ENCODE data around the gene IDE. TPM values are rescaled to one million over a fixed set of nuclear protein-coding genes. Genes with fewer than 3 reads are reported as not detected.

The IDE gene
- total and polyA plus RNA-seq, 9 of the 15 experiments (the other 6 are each of a cell fraction or from before 2014, with no cell fraction given), result 10.2 to 50.6 (median 33.2) TPM

DNA sequence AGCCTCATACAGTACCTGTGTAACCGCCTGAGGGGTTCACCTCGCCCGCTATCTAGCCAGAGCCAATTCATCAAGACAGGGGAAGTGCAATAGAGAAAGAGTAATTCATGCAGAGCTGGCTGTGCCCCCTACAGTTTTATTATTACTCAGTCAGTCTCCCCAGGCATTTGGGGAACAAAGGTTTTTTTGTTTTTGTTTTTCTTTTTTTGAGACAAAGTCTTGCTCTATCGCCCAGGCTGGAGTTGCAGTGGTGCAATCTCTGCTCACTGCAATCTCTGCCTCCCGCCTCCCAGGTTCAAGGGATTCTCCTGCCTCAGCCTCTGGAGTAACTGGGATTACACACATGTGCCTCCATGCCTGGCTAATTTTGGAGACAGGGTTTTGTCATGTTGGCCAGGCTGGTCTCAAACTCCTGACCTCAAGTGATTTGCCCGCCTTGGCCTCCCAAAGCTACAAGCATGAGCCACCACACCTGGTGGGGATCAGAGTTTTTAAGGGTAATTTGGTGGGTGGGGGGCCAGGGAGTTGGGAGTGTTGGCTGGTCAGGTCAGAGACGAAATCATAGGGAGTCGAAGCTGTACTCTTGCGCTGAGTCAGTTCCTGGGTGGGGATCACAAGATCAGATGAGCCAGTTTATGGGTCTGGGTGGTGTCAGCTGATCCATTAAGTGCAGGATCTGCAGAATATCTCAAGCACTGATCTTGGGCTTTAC lies 166.4 kb downstream of the IDE start (continued):
- TF ChIP-seq, protein P1, sequence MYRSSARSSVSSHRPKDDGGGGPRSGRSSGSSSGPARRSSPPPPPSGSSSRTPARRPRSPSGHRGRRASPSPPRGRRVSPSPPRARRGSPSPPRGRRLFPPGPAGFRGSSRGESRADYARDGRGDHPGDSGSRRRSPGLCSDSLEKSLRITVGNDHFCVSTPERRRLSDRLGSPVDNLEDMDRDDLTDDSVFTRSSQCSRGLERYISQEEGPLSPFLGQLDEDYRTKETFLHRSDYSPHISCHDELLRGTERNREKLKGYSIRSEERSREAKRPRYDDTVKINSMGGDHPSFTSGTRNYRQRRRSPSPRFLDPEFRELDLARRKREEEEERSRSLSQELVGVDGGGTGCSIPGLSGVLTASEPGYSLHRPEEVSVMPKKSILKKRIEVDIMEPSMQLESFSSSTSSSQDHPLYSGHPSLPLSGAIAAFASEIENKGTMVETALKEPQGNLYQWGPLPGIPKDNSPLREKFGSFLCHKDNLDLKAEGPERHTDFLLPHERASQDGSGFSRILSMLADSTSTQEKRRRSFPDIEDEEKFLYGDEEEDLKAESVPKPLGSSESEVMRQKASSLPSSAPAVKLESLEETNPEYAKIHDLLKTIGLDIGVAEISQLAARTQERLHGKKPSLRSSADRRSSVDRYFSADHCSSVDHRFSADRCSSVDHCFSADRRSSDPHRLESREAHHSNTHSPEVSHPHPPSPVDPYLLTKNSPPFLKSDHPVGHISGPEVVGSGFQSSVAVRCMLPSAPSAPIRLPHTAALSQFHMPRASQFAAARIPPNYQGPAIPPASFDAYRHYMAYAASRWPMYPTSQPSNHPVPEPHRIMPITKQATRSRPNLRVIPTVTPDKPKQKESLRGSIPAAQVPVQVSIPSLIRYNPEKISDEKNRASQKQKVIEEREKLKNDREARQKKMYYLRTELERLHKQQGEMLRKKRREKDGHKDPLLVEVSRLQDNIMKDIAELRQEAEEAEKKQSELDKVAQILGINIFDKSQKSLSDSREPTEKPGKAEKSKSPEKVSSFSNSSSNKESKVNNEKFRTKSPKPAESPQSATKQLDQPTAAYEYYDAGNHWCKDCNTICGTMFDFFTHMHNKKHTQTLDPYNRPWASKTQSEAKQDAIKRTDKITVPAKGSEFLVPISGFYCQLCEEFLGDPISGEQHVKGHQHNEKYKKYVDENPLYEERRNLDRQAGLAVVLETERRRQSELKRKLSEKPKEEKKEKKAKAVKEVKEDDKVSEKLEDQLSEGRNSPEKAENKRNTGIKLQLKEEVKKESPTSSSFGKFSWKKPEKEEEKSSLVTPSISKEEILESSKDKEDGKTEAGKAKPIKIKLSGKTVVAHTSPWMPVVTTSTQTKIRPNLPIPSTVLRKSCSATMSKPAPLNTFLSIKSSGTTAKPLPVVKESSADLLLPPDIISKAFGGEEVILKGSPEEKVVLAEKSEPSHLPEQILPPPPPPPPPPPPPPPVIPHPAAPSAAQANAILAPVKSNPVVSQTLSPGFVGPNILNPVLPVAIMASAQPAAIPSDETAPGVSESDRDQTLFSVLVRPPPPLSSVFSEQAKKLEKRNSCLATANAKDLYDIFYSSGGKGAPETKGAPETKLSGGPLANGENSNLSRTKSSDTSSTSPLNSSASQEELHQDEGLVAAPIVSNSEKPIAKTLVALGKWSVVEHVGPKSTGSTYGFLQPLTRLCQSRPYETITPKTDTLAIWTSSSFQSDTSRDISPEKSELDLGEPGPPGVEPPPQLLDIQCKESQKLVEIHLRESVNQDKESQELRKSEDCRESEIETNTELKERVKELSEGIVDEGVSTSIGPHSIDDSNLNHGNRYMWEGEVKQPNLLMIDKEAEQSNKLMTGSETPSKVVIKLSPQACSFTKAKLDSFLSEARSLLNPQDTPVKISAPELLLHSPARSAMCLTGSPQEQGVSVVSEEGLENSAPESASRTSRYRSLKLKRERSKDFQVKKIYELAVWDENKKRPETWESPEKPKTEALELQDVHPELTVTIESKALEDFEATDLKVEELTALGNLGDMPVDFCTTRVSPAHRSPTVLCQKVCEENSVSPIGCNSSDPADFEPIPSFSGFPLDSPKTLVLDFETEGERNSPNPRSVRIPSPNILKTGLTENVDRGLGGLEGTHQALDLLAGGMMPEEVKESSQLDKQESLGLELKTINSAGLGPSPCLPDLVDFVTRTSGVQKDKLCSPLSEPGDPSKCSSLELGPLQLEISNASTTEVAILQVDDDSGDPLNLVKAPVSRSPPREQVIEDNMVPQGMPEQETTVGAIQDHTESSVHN (IDR thresholded peaks at IDR 0.05; ENCODE audit: borderline replicate concordance in 1 of 2, low read depth in 1 of 2), result peak in 1 of 2 experiments; percentile 65; a peak in 2 of 4 replicates
- TF ChIP-seq ARID1B (IDR thresholded peaks at IDR 0.05) (peak; percentile 76), DPF2 (IDR thresholded peaks at IDR 0.05) (peak; percentile 79), E2F4 (CRISPR knock-in tag; IDR thresholded peaks at IDR 0.05; ENCODE audit: low read depth) (no peak), CHD2 (IDR thresholded peaks at IDR 0.05; ENCODE audit: low read depth, low read length) (no peak), NBN (IDR thresholded peaks at IDR 0.05; ENCODE audit: low read depth) (no peak), PKNOX1 (IDR thresholded peaks at IDR 0.05) (peak; percentile 60), ELF2 (CRISPR knock-in tag; IDR thresholded peaks at IDR 0.05) (0 out of 2 replicates have a peak, but pooled peaks have one; percentile 36), CEBPB (tag; IDR thresholded peaks at IDR 0.05) (peak; percentile 47; the same call in 1 of the 2 replicates), SMAD1 (IDR thresholded peaks at IDR 0.05; ENCODE audit: low read depth, low read length, partially characterized antibody) (no peak)
- TF ChIP-seq, protein P2, sequence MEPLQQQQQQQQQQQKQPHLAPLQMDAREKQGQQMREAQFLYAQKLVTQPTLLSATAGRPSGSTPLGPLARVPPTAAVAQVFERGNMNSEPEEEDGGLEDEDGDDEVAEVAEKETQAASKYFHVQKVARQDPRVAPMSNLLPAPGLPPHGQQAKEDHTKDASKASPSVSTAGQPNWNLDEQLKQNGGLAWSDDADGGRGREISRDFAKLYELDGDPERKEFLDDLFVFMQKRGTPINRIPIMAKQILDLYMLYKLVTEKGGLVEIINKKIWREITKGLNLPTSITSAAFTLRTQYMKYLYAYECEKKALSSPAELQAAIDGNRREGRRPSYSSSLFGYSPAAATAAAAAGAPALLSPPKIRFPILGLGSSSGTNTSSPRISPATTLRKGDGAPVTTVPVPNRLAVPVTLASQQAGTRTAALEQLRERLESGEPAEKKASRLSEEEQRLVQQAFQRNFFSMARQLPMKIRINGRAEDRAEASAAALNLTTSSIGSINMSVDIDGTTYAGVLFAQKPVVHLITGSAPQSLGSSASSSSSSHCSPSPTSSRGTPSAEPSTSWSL (CRISPR knock-in tag; IDR thresholded peaks at IDR 0.05; ENCODE audit: borderline replicate concordance), result no peak

Measured in K562 (cell line).